ENCODE data around the gene HYAL1. TPM values are rescaled to one million over a fixed set of nuclear protein-coding genes. Genes with fewer than 3 reads are reported as not detected.
A peak's percentile ranks its signal among the peaks of the same experiment; 100 is the strongest.

HYAL1 gene
- 1 to 10 TPM; 2.0 TPM for total RNA-seq

- Histone ChIP-seq H3K36me3 (no peaks in the 10 kb centered on the region), H3K4me1 (replicated peaks) (peaks cover 7% of the 10 kb centered on the region), H3K27ac (peak within 1 kb of the TSS in 1 of 2 donors; percentile 32), H3K27me3 (replicated peaks; ENCODE audit: insufficient read depth) (no peaks in the 10 kb centered on the region), H3K9me3 (no peaks in the 10 kb centered on the region), H3K4me3 (no peak within 1 kb of the TSS)
- TF ChIP-seq POLR2A (IDR thresholded peaks at IDR 0.05) = no peak
- TF ChIP-seq POLR2AphosphoS5 (IDR thresholded peaks at IDR 0.05) = no peak
- no peak for TF ChIP-seq CTCF (IDR thresholded peaks at IDR 0.05)
- intact Hi-C loops (cut with DNase I) = no loop called here
- DNase-seq (ENCODE audit: low spot score) = no peak
- 53% methylated on average over 13 of the region's 14 CpGs for WGBS
Measured at GRCh38 chr3:50303013-50303815, at the start of gene HYAL1. HYAL1 (minus strand) TSS chr3:50303574; CDS start chr3:50302956, 618 bp downstream.

GRCh38 chr3:50352781-50353180 is 49.4 kb upstream of the HYAL1 start:
- no peak overlapping the region for H3K4me3 ChIP-seq
- no peaks in the 10 kb centered on the region for H3K27me3 ChIP-seq (replicated peaks; ENCODE audit: insufficient read depth)
- TF ChIP-seq CTCF (IDR thresholded peaks at IDR 0.05) (no peak), POLR2A (IDR thresholded peaks at IDR 0.05) (no peak), POLR2AphosphoS5 (IDR thresholded peaks at IDR 0.05) (no peak)
- peaks cover 37% of the 10 kb centered on the region for H3K4me1 ChIP-seq (replicated peaks)
- no peaks in the 10 kb centered on the region for H3K36me3 ChIP-seq
- no peaks in the 10 kb centered on the region for H3K9me3 ChIP-seq
- intact Hi-C loops (cut with DNase I) = loop anchor here (10.0 kb wide), 1 partner anchor 1032 kb away; the partner anchor contains the start of gene MANF
- no peak for DNase-seq (ENCODE audit: low spot score)
- 15% methylated on average over 2 of the region's 2 CpGs for WGBS
- H3K27ac ChIP-seq = no peak overlapping the region

GRCh38 chr3:50351323-50351697 is 47.9 kb upstream of the HYAL1 start:
- WGBS = 49% methylated on average over 11 of the region's 11 CpGs
- no peaks in the 10 kb centered on the region for H3K9me3 ChIP-seq
- no peaks in the 10 kb centered on the region for H3K27me3 ChIP-seq (replicated peaks; ENCODE audit: insufficient read depth)
- peak overlapping the region; percentile 73 to 91 for H3K4me3 ChIP-seq
- H3K4me1 ChIP-seq (replicated peaks) = peaks cover 26% of the 10 kb centered on the region
- no peaks in the 10 kb centered on the region for H3K36me3 ChIP-seq
- peak overlapping the region; percentile 94 to 96 for H3K27ac ChIP-seq
- intact Hi-C loops (cut with DNase I) = loop anchor here (10.0 kb wide), 1 partner anchor 1033 kb away; the partner anchor contains the start of gene MANF
- DNase-seq (ENCODE audit: low spot score) = no peak
- no peak for TF ChIP-seq CTCF (IDR thresholded peaks at IDR 0.05)
- no peak for TF ChIP-seq POLR2AphosphoS5 (IDR thresholded peaks at IDR 0.05)
- no peak for TF ChIP-seq POLR2A (IDR thresholded peaks at IDR 0.05)

GRCh38 chr3:50350527-50351322 is 47.4 kb upstream of the HYAL1 start, which contains the start of the genes CYB561D2 and NPRL2:
CYB561D2 (plus strand) TSS chr3:50350862; CDS start chr3:50351434, 572 bp downstream.
NPRL2 (minus strand) TSS chr3:50350775; CDS start chr3:50350652, 123 bp downstream.
- no peaks in the 10 kb centered on the region for H3K27me3 ChIP-seq (replicated peaks; ENCODE audit: insufficient read depth)
- H3K4me1 ChIP-seq (replicated peaks) = peaks cover 20% of the 10 kb centered on the region
- no peaks in the 10 kb centered on the region for H3K36me3 ChIP-seq
- peak within 1 kb of the TSS; percentile 94 to 96 for H3K27ac ChIP-seq
- DNase-seq (ENCODE audit: low spot score) = peak; percentile 96
- TF ChIP-seq POLR2AphosphoS5 (IDR thresholded peaks at IDR 0.05) (peak; percentile 97), POLR2A (IDR thresholded peaks at IDR 0.05) (peak; percentile 91), CTCF (IDR thresholded peaks at IDR 0.05) (peak in 1 of 4 experiments; percentile 19)
- no peaks in the 10 kb centered on the region for H3K9me3 ChIP-seq
- intact Hi-C loops (cut with DNase I) = loop anchor here (10.0 kb wide), 1 partner anchor 1034 kb away; the partner anchor contains the start of gene MANF
- H3K4me3 ChIP-seq = peak within 1 kb of the TSS; percentile 73 to 91
- under 1% methylated on average over 62 of the region's 64 CpGs for WGBS

Data from prostate gland (tissue), 2 donors.